ENCODE measurements around the gene VSIG10L2.

DNA sequence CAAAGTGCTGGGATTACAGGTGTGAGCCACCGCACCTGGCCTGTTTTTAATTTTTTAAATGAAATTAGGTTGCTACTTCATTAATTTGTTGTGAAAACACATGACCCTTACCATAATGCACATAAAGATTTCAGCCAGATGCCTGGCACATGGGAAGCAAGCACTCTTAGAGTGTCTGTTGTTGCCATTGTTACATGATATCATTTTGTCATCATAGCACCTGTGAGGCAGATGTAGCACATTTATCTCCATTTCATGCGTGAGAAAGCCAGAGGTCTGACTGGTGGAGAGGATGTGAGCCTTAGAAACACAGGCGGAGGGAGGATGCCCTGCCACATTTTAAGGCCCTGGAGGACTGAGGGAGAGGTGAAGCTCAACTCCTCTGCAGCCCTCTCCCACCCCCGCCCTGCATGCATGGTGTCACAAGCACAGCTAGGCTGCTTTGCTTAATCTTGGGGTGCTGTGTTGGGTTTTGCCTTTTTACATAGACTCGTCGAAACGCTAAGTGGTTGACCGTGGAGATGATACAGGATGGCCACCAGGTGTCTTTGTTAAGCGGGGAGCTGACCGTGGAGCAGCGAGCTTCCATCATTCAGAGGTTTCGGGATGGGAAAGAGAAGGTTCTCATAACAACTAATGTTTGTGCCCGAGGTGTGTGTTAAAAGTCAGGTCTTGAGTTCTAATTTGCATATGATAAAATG lies 27.6 kb upstream of the VSIG10L2 start:
- TF ChIP-seq, protein P1, sequence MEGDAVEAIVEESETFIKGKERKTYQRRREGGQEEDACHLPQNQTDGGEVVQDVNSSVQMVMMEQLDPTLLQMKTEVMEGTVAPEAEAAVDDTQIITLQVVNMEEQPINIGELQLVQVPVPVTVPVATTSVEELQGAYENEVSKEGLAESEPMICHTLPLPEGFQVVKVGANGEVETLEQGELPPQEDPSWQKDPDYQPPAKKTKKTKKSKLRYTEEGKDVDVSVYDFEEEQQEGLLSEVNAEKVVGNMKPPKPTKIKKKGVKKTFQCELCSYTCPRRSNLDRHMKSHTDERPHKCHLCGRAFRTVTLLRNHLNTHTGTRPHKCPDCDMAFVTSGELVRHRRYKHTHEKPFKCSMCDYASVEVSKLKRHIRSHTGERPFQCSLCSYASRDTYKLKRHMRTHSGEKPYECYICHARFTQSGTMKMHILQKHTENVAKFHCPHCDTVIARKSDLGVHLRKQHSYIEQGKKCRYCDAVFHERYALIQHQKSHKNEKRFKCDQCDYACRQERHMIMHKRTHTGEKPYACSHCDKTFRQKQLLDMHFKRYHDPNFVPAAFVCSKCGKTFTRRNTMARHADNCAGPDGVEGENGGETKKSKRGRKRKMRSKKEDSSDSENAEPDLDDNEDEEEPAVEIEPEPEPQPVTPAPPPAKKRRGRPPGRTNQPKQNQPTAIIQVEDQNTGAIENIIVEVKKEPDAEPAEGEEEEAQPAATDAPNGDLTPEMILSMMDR (IDR thresholded peaks at IDR 0.05; ENCODE audit: insufficient read depth, low read depth, low read length) = no peak
- TF ChIP-seq EZH2 (IDR thresholded peaks at IDR 0.05; ENCODE audit: insufficient read depth, low read length) = no peak

Measured in astrocyte (in vitro differentiated cells and primary cell).